Vagina (tissue), 2 donors: ENCODE results near the gene IL33.

Experiments
- CTCF ChIP-seq, 3 experiments: fragments of 450-650 bp in 2 of 3; fragments of 200-600 bp in 1 of 3; sonication (generic) in 1 of 3; IDR thresholded peaks; one replicate each; pipeline ENCODE4 v1.5.1; 2017 to 2019; ENCODE audit warnings: antibody characterized with exemption in 3 of 3, mild to moderate bottlenecking in 2 of 3, moderate library complexity in 2 of 3
- POLR2A ChIP-seq, 2 donors: fragments of 450-650 bp; IDR thresholded peaks; one replicate each; pipeline ENCODE4 v1.6.1; 2017; ENCODE audit warnings: antibody characterized with exemption in 2 of 2, mild to moderate bottlenecking in 2 of 2, moderate library complexity in 2 of 2

- TF ChIP-seq CTCF (IDR thresholded peaks at IDR 0.05) (no peak), POLR2A (IDR thresholded peaks at IDR 0.05) (no peak)
Measured at GRCh38 chr9:6209966-6210365, 5.6 kb upstream of the IL33 start.
